Measurements from ENCODE around the gene KRTAP10-3. TPM values are rescaled to one million over a fixed set of nuclear protein-coding genes. Genes with fewer than 3 reads are reported as not detected.

KRTAP10-3 gene
- total RNA-seq, 4 donors from 2014 or later = not detected

- no peak overlapping the region for H3K4me3 ChIP-seq
- no peaks in the 10 kb centered on the region for H3K9me3 ChIP-seq
- TF ChIP-seq POLR2A (IDR thresholded peaks at IDR 0.05) = no peak
- TF ChIP-seq, protein P1, sequence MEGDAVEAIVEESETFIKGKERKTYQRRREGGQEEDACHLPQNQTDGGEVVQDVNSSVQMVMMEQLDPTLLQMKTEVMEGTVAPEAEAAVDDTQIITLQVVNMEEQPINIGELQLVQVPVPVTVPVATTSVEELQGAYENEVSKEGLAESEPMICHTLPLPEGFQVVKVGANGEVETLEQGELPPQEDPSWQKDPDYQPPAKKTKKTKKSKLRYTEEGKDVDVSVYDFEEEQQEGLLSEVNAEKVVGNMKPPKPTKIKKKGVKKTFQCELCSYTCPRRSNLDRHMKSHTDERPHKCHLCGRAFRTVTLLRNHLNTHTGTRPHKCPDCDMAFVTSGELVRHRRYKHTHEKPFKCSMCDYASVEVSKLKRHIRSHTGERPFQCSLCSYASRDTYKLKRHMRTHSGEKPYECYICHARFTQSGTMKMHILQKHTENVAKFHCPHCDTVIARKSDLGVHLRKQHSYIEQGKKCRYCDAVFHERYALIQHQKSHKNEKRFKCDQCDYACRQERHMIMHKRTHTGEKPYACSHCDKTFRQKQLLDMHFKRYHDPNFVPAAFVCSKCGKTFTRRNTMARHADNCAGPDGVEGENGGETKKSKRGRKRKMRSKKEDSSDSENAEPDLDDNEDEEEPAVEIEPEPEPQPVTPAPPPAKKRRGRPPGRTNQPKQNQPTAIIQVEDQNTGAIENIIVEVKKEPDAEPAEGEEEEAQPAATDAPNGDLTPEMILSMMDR (IDR thresholded peaks at IDR 0.05) = peak in 3 of 6 experiments; percentile 55 to 58 (median 55)
- peaks cover 0 to 10% (median 6%) of the 10 kb centered on the region in 4 donors for H3K4me1 ChIP-seq
- peak in 2 of 3 donors; percentile 71 to 75 for DNase-seq
- H3K27ac ChIP-seq = no peak overlapping the region
- no peaks in the 10 kb centered on the region for H3K27me3 ChIP-seq
- no peaks in the 10 kb centered on the region for H3K36me3 ChIP-seq
Observed at GRCh38 chr21:44509539-44509938, 49.1 kb downstream of the KRTAP10-3 start.

GRCh38 chr21:44508711-44509445 lies 49.7 kb downstream of the KRTAP10-3 start:
- no peak overlapping the region for H3K27ac ChIP-seq
- H3K27me3 ChIP-seq = no peaks in the 10 kb centered on the region
- no peaks in the 10 kb centered on the region for H3K36me3 ChIP-seq
- no peak overlapping the region for H3K4me3 ChIP-seq
- H3K9me3 ChIP-seq = no peaks in the 10 kb centered on the region
- DNase-seq = no peak
- no peak for TF ChIP-seq POLR2A (IDR thresholded peaks at IDR 0.05)
- TF ChIP-seq, protein P1 (IDR thresholded peaks at IDR 0.05) = no peak
- H3K4me1 ChIP-seq = peaks cover 0 to 10% (median 6%) of the 10 kb centered on the region in 4 donors

DNA sequence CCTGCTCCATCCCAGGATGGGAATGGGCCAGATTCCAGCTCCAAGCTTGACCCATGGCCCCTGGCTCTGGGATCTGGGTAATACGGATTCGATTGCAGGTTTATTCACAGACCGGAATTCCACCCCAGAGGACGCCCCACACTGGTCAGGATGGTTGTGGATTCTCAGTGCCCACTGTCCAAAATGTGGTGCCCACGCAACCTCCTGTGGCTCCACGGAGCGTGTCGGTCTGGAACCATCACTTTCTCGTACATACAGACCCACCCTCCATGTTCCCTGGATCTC lies 50.2 kb downstream of the KRTAP10-3 start:
- H3K36me3 ChIP-seq = no peaks in the 10 kb centered on the region
- no peak overlapping the region for H3K4me3 ChIP-seq
- H3K4me1 ChIP-seq = peaks cover 0 to 10% (median 6%) of the 10 kb centered on the region in 4 donors
- DNase-seq = no peak
- no peaks in the 10 kb centered on the region for H3K27me3 ChIP-seq
- TF ChIP-seq, protein P1 (IDR thresholded peaks at IDR 0.05) = no peak
- no peak for TF ChIP-seq POLR2A (IDR thresholded peaks at IDR 0.05)
- no peak overlapping the region for H3K27ac ChIP-seq
- no peaks in the 10 kb centered on the region for H3K9me3 ChIP-seq

Other genes with a start within 250 kb of the KRTAP10-3 start
- gene CFAP410, start 219.4 kb downstream of the KRTAP10-3 start, total RNA-seq = 10 to 100 TPM; 20.5 to 50.6 (median 39.9) TPM
- 10 to 100 TPM in 1 of 4 donors, 1 to 10 TPM in 3; 1.1 to 27.2 (median 3.3) TPM for gene TRPM2, start 205.2 kb downstream of the KRTAP10-3 start, total RNA-seq
- gene LRRC3, start 103.3 kb downstream of the KRTAP10-3 start, total RNA-seq = 1 to 10 TPM; 1.7 to 6.6 (median 2.2) TPM
- gene KRTAP10-1, start 18.6 kb downstream of the KRTAP10-3 start, total RNA-seq = not detected
- not detected for gene KRTAP10-2, start 7.3 kb downstream of the KRTAP10-3 start, total RNA-seq
- gene KRTAP10-4, start 14.9 kb upstream of the KRTAP10-3 start, total RNA-seq = not detected
- gene KRTAP10-5, start 21.8 kb upstream of the KRTAP10-3 start, total RNA-seq = not detected
- not detected for gene KRTAP10-6, start 33.7 kb upstream of the KRTAP10-3 start, total RNA-seq
- not detected for gene KRTAP10-7, start 41.8 kb upstream of the KRTAP10-3 start, total RNA-seq
- gene KRTAP10-8, start 53.3 kb upstream of the KRTAP10-3 start, total RNA-seq = not detected
- gene KRTAP10-9, start 68.3 kb upstream of the KRTAP10-3 start, total RNA-seq = not detected
- not detected for gene KRTAP10-10, start 78.6 kb upstream of the KRTAP10-3 start, total RNA-seq
- gene KRTAP10-11, start 87.6 kb upstream of the KRTAP10-3 start, total RNA-seq = not detected
- gene KRTAP12-4, start 95.9 kb upstream of the KRTAP10-3 start, total RNA-seq = not detected
- gene KRTAP12-3, start 99.1 kb upstream of the KRTAP10-3 start, total RNA-seq = not detected
- not detected for gene KRTAP12-2, start 108.1 kb upstream of the KRTAP10-3 start, total RNA-seq
- not detected for gene KRTAP12-1, start 123.4 kb upstream of the KRTAP10-3 start, total RNA-seq
- gene KRTAP10-12, start 138.4 kb upstream of the KRTAP10-3 start, total RNA-seq = not detected
- under 1 TPM in 1 of 4 donors, not detected in 3; 0.47 TPM for gene TSPEAR, start 152.8 kb upstream of the KRTAP10-3 start, total RNA-seq
- 100 to 1,000 TPM in 2 of 4 donors, 10 to 100 TPM in 2; 68.8 to 116 (median 95.1) TPM for gene UBE2G2, start 243.0 kb upstream of the KRTAP10-3 start, total RNA-seq